MG63 (cell line): ENCODE results near the gene LMBRD1. TPM values are rescaled to one million over a fixed set of nuclear protein-coding genes. Genes with fewer than 3 reads are reported as not detected.

Experiments used
- DNase-seq: peaks from one replicate; pipeline ENCODE4 v3.0.0-alpha.2; 2020
- H3K27me3 ChIP-seq: fragments of 250-450 bp; sonication (Bioruptor Pico); 2 replicates; pipeline ENCODE4 v1.5.1; 2020; ENCODE audit warnings: mild to moderate bottlenecking, moderate library complexity
- H3K36me3 ChIP-seq: fragments of 250-450 bp; sonication (Bioruptor Pico); 2 replicates; pipeline ENCODE4 v1.5.1; 2020; ENCODE audit warnings: mild to moderate bottlenecking, moderate library complexity
- H3K4me3 ChIP-seq: fragments of 250-450 bp; sonication (Bioruptor Pico); 2 replicates; pipeline ENCODE4 v1.5.1; 2020; ENCODE audit warnings: mild to moderate bottlenecking, moderate library complexity
- H3K9me3 ChIP-seq: fragments of 250-450 bp; sonication (Bioruptor Pico); 2 replicates; pipeline ENCODE4 v1.5.1; 2020; ENCODE audit warnings: mild to moderate bottlenecking, moderate library complexity
- total RNA-seq: library from RNA; depleted of rRNA; stranded (reverse); fragments of >200 nt; shearing (Covaris generic); gene quantifications from 2 replicates; pipeline ENCODE4 v1.2.3, GENCODE V29; 2014; ENCODE audit warnings: low replicate concordance

The LMBRD1 gene
- total RNA-seq, 1 experiment from 2014 or later, result 12.8 TPM

DNA sequence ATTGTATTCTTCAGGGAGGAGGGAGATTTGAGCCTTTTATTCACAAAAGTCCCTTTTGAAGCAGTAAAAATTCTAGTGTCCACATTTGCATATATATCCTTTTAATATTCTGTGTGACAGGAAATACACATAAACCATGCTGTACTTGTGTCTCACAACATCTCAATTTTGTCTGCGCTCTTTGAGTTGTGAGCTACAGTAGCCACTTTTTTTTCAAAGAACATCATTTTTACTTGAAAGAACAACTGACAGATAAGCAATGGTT, 21.3 kb downstream of the LMBRD1 start:
- H3K27me3 ChIP-seq, result no peaks in the 10 kb centered on the region
- H3K9me3 ChIP-seq, result no peaks in the 10 kb centered on the region
- H3K36me3 ChIP-seq, result no peaks in the 10 kb centered on the region
- H3K4me3 ChIP-seq, result no peak overlapping the region
- DNase-seq, result no peak

DNA sequence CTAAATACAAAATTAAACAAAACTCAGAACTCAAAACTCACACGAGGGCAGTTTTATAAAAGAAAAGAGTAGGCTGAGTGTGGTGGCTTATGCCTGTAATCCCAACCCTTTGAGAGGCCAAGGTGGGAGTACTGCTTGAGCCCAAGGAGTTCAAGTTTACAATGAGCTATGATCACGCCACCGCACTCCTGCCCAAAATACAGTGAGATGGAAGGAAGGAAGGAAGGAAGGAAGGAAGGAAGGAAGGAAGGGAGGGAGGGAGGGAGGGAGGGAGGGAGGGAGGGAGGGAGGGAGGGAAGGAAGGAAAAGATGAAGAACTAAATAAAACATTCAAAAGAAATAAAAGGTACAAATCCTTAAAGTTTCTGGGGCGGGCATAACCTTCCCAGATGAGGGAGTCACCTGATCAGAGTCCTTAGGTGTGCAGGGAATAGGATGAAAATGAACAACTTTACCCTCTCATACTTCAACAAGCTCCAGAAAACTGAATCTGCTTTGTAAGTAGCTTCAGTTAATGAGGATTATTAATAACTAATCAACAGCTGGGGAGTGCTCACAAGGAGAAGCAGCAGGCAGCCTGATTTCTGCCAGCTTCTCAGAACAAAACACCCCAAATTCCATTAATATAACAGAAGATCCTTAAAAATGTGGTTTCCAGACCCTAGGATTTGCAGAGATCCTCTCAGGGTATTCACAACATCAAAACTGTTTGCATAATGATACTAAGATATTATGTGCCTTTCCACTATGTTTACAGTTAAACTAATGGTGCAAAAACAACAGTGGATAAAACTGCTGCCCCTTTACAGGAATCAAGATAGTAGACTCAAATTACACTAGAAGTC, 21.8 kb downstream of the LMBRD1 start:
- Histone ChIP-seq H3K4me3 (no peak overlapping the region), H3K27me3 (no peaks in the 10 kb centered on the region), H3K36me3 (no peaks in the 10 kb centered on the region), H3K9me3 (no peaks in the 10 kb centered on the region)
- no peak for DNase-seq

DNA sequence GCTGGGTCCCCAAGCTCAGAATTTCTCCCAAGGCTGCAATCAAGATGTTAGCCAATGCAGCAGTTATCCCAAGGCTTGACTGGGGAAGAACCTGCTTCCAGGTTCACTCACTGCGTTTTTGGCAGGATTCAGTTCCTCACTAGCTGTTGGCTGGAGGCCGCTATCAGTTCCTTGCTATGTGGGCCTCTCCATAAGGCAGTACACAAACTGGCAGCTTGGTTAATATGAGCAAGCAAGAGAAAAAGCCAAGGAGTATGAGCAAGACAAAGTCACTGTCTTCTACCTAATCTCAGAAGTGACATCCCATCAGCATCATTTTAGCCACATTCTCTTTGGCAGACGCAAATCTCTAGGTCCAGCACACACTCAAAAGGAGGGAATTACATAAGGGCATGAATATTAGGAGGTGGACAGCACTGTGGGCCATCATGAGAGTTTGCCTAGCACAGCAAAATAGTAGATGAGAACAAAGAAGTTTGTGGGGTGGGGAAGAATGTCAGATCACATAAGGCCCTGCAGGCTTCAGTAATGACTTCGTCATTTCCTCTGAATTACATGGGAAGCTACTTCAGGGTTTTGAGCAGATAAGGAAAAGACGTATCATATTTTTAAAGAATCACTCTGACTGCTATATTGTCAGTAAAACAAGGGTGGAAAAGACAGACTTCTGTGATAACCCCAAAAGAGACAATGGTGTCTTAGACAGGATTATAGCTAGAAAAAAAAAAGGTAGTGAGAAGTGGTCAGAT, 25.5 kb downstream of the LMBRD1 start:
- H3K36me3 ChIP-seq, result no peaks in the 10 kb centered on the region
- DNase-seq, result no peak
- no peak overlapping the region for H3K4me3 ChIP-seq
- no peaks in the 10 kb centered on the region for H3K27me3 ChIP-seq
- H3K9me3 ChIP-seq, result no peaks in the 10 kb centered on the region

DNA sequence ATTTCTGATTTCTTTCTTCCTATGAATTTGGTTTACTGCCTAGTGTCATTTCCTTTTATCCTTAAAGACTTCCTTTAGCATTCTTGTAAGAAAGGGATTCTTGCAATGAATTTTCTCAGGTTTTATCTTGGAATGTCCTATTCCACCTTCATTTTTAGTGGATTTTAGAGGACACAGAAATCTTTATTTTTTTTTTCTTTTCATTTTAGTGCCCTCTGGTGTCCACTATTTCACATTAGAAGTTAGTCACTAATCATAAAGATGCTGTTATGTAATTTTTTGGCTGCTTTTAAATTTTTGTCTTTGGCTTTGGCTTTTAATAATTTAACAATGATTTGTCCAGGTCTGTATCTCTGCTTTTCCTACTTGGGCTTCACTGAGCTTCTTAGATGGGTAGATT, 28.1 kb downstream of the LMBRD1 start:
- no peak for DNase-seq
- Histone ChIP-seq H3K27me3 (no peaks in the 10 kb centered on the region), H3K9me3 (no peaks in the 10 kb centered on the region), H3K4me3 (no peak overlapping the region), H3K36me3 (no peaks in the 10 kb centered on the region)

DNA sequence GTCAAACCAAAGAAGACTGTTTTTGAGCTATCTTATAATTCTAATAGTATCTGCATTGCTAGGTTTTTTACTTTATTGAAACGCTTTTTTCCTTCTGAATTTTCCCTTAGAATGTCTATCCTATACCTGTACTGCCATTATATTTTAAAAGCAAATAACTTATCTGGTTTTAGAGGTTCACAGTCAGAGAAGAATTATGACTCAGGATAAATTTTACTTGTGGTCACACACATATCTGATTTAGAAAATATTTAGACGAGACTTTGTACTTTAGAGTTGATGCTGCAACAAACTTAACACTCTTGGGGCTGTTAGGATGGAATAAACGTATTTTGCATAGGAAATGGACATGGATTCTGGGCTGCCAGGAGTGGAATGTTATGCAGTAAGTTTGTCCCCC, 33.0 kb downstream of the LMBRD1 start:
- H3K27me3 ChIP-seq, result no peaks in the 10 kb centered on the region
- no peaks in the 10 kb centered on the region for H3K9me3 ChIP-seq
- no peak for DNase-seq
- H3K4me3 ChIP-seq, result no peak overlapping the region
- H3K36me3 ChIP-seq, result no peaks in the 10 kb centered on the region

DNA sequence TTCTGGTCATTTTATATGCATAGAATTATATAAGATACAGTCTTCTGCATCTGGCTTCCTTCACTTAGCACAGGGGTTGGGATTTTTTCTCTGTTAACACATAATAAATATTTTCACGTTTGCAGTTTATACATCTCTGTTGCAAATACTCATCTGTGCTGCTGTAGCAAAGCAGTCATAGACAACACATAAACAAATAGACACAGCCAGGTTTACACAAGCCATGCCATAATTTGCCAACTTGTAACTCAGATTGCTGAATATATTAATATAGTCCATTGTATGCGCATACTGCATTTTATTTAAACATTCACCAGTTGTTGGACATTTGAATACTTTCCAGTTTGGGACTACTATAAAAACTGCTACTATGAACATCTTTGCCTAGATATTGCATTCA, 35.0 kb downstream of the LMBRD1 start:
- Histone ChIP-seq H3K4me3 (no peak overlapping the region), H3K9me3 (no peaks in the 10 kb centered on the region), H3K36me3 (no peaks in the 10 kb centered on the region), H3K27me3 (no peaks in the 10 kb centered on the region)
- no peak for DNase-seq

DNA sequence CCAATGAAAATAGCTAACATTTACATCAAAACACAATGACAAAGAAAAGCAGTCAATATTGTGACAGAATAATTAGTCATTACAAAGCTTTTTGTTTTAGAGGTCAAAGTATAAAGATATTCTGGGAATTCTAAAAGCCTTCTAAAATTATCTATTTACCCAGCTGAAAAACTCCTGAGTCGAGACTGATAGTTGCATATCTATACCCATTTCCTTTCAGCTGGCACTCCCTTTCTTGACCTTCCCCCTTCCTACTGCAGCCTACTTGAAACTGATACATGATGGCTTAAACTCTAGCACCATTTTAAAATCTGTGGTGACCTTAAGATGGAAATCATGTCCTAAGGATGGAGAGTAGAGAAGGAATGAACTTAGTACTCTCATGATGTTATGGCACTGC, 38.6 kb downstream of the LMBRD1 start:
- Histone ChIP-seq H3K9me3 (no peaks in the 10 kb centered on the region), H3K27me3 (no peaks in the 10 kb centered on the region), H3K4me3 (no peak overlapping the region), H3K36me3 (no peaks in the 10 kb centered on the region)
- no peak for DNase-seq

DNA sequence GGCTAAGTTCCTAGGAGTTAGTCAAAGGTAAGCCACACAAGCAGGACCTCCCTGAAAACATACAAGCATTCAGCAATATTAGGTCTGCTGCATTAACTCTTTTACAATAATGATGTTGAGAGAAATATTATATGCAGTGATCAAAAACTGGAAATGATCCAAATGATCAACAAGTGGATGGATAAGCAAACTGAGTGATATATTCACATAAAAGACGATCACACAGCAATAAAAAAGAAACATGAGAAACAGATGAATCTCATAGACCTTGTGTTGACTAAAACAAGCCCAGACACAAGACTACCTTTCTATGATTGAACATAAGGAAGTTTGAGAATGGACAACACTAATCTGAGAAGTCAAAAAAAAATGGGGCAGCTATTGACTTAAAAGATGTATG, 39.9 kb downstream of the LMBRD1 start:
- no peaks in the 10 kb centered on the region for H3K36me3 ChIP-seq
- H3K9me3 ChIP-seq, result no peaks in the 10 kb centered on the region
- DNase-seq, result no peak
- H3K27me3 ChIP-seq, result no peaks in the 10 kb centered on the region
- H3K4me3 ChIP-seq, result no peak overlapping the region

DNA sequence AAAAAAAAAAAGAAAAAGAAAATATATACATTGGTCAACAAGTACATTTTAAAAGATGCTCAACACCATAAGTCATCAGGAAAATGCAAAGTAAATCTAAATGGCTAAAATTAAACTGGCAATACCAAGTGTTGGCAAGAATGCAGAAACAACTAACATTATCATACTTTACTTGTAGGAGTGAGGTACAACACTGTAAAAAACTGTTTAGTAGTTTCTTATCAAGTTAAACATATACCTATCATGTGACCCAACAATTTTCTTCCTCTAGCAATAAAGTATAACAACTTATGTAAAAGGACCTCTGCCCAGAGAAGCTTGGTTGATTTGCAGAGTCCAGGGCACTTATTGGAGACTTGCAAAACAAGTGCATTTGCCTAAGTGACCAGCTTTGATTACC, 40.4 kb downstream of the LMBRD1 start:
- Histone ChIP-seq H3K27me3 (no peaks in the 10 kb centered on the region), H3K9me3 (no peaks in the 10 kb centered on the region), H3K4me3 (no peak overlapping the region), H3K36me3 (no peaks in the 10 kb centered on the region)
- no peak for DNase-seq

DNA sequence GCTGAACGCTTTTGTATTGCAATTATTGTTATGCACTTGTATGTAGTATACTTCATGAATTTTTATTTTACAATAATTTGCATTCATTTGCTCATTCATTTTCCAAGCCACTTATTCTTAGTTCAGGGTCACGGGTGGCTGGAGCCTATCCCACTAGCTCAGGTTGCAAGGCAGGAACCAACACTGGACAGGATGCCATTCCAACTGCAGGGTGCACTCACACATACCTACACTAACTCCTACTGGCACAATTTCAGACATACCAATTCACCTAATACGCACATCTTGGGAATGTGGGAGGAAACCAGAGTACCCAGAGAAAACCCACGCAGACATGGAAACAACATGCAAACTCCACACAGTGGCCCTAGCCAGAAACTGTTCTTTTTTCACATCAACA, 61.8 kb downstream of the LMBRD1 start:
- H3K27me3 ChIP-seq, result no peaks in the 10 kb centered on the region
- no peak for DNase-seq
- no peaks in the 10 kb centered on the region for H3K9me3 ChIP-seq
- H3K36me3 ChIP-seq, result no peaks in the 10 kb centered on the region
- no peak overlapping the region for H3K4me3 ChIP-seq

DNA sequence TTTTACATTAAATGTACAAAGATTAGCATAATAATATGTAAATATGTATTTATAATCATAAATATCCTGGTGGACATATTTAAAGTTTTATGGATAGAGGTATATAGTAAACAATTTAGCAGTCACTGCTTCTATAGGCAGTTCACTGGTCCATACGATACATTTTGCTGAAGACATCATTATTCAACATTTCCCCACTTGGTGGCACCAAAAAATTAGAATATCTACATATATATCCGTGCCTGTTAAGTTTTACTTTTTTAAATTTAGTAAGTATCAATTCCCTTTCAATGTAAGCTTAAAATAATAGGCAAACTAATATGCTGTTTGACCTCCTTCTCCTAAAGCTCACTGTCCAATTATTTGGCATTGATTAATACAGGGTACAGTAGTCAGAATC, 64.2 kb downstream of the LMBRD1 start:
- Histone ChIP-seq H3K27me3 (no peaks in the 10 kb centered on the region), H3K36me3 (no peaks in the 10 kb centered on the region), H3K9me3 (no peaks in the 10 kb centered on the region), H3K4me3 (no peak overlapping the region)
- no peak for DNase-seq

DNA sequence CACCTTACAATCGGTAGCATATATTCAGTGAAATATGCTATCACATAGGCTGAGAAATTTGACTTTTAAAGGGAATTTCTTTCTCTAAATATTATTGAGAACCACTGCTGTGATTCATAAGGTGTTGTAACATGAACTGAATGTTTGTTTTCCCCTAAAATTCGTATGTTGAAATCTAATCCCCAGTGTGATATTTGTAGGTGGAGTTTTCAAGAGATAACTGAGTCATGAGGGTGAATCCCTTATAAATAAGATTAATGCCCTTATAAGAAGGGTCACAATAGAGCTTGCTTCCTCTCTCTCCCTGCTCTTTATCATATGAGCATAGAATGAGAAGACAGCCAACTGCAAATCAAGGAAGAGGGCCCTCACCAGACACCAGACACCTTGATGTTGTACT, 64.8 kb downstream of the LMBRD1 start:
- Histone ChIP-seq H3K27me3 (no peaks in the 10 kb centered on the region), H3K36me3 (no peaks in the 10 kb centered on the region), H3K9me3 (no peaks in the 10 kb centered on the region), H3K4me3 (no peak overlapping the region)
- DNase-seq, result no peak

DNA sequence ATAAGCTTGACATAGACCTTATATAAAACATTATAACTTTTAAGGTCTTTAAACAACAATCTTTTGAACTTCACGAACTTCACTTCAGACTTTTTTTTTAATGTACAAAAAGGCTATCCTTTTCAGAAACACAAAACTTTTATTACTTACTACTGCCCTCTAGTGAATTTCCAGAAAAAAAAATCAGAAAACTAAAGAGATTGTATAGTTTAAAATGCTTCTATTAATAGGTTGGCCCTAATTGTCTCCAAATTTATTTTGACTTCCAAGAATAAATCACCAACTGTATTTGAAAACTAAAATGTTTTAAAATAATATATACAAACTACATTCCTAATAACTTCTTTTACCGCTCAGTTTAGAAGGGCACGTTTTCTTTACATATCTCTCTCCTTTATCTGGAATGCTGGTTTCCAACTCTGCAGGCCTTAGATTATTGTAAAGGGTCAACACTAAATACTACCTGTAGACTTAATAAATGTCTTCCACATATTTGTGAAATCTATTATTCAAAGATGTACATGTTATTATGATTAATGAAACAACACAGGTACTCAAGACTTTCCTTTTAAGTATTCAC, 66.8 kb downstream of the LMBRD1 start:
- no peak for DNase-seq
- H3K36me3 ChIP-seq, result no peaks in the 10 kb centered on the region
- no peak overlapping the region for H3K4me3 ChIP-seq
- H3K9me3 ChIP-seq, result peaks cover 2% of the 10 kb centered on the region; the same call in 1 of the 2 replicates
- H3K27me3 ChIP-seq, result no peaks in the 10 kb centered on the region

DNA sequence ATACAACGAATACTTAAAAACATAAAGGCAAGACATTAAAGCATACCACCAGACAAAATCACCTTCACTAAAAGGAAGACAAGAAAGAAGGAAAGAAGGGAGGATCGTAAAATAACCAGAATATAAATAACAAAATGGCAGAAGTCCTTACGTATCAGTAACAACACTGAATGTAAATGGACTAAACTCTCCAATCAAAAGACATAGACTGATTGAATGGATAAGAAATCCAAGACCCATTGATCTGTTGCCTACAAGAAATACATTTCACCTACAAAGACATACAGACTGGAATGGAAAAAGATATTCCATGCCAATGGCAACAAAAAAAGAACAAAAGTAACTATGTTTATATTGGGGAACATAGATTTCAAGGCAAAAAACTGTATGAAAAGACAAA, 74.1 kb downstream of the LMBRD1 start:
- no peak overlapping the region for H3K4me3 ChIP-seq
- no peaks in the 10 kb centered on the region; the same call in 1 of the 2 replicates for H3K36me3 ChIP-seq
- DNase-seq, result no peak
- peaks cover 6% of the 10 kb centered on the region for H3K9me3 ChIP-seq
- H3K27me3 ChIP-seq, result no peaks in the 10 kb centered on the region

DNA sequence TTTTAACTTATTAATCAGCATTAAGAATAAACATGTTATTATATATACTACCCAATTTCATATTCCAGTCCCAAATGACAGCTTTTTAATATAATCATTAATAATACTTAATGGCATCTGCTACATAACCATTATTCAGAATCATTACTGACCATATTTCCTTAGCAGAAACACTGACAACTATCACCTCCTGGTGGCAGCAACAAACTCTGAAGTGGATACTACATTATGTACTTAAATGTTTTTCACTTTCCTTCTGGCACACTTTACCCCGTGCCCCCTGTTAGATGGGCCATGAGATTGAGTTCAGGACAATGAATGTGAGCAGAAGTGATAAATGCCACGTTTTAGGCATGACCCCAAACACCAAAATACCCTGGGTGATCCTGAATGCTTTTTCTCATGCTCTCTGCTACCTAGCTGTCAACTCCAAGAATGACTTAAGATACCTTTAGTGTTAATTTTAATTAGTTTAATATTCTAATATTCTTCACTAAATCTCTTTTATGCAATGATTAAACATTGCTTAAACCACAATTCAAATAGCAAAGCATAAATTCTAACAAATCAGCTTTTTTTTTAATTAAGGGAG, 77.1 kb downstream of the LMBRD1 start:
- DNase-seq, result no peak

DNA sequence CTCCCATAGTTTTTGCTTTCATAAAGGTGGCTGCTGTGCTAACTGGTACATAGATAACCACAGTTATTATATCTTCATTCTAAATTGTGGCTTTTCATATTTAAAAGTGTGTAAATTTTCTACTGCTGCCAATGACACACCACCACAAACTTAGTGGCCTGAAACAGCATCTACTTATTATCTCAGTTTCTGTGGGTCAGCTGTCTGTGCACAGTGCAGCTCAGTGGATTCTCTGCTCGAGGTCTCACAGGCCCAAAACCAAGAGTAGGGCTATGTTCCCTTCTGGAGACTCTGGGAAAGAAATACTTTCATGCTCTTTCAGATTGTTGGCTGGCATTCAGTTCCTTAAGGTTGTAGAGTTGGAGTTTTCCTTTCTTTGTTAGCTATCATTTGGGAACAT, 90.1 kb downstream of the LMBRD1 start:
- DNase-seq, result no peak
- H3K36me3 ChIP-seq, result no peaks in the 10 kb centered on the region
- H3K27me3 ChIP-seq, result no peaks in the 10 kb centered on the region
- H3K4me3 ChIP-seq, result no peak overlapping the region
- no peaks in the 10 kb centered on the region for H3K9me3 ChIP-seq

More for the DNA sequence above, 77.1 kb downstream of the LMBRD1 start:
- peaks cover 4% of the 10 kb centered on the region for H3K9me3 ChIP-seq
- no peaks in the 10 kb centered on the region; the same call in 1 of the 2 replicates for H3K36me3 ChIP-seq
- no peaks in the 10 kb centered on the region for H3K27me3 ChIP-seq
- no peak overlapping the region for H3K4me3 ChIP-seq

DNA sequence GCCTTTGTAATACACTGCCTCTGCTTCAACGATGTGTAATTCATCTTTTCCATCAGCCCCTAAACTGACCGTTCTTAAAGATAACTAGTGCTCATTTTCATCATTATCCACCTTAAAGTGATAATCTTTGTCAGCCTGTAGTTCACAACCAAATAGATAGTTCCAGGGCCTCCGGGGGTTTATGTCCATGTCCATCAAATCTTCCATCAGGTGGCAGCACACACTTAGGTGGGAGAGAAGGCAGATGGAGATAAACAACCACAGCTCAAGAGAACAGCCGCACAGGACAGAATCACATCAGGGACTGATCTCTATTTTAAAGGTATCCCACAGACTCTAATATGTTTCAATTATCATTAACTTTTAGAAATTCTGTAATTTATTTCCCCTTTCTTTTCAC, 90.9 kb downstream of the LMBRD1 start:
- Histone ChIP-seq H3K4me3 (no peak overlapping the region), H3K9me3 (no peaks in the 10 kb centered on the region), H3K27me3 (no peaks in the 10 kb centered on the region), H3K36me3 (no peaks in the 10 kb centered on the region)
- DNase-seq, result no peak
